ENCODE data around the gene NAXE.
"Not testable (repeated sequence)": the region's sequence is repeated elsewhere in the genome, so short reads cannot be mapped to it uniquely, and the experiment has no call there.

Gene NAXE

DNA sequence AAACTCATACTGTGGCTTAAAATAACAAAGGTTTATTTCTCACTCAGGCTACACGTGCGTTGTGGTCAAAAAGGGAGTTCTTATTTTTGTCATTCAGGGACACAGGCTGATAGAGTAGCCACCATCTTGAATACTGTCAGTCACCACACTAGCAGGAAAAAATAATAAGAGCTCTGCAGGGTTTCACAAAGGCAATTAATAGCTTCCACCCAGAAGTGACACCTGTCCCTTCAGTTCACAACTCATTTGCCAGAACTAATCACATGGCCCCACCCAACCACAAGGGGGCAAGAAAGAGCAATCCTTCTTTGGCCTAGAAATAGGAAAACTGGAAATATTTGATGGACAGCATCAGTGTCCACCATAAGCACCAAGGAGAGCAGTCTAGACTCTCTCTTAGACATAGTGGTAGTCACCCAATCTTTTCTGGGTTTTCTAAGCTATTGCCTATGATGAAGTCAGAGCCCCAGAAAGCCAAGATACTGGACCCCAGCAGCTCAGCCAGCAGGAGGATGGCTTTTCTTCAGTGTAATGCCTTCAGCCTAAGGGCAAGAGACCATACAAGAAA lies 35.8 kb downstream of the NAXE start:
- peaks cover 61% of the 10 kb centered on the region for H3K4me1 ChIP-seq (ENCODE audit: control insufficient read depth, low read length)
- H3K36me3 ChIP-seq (ENCODE audit: control insufficient read depth, low read length), result no peaks in the 10 kb centered on the region
- H4K20me1 ChIP-seq (ENCODE audit: control insufficient read depth, insufficient read depth, low read depth, low read length), result no peaks in the 10 kb centered on the region
- peak overlapping the region; percentile 44 for H3K4me3 ChIP-seq (ENCODE audit: low read length)
- peaks cover 14% of the 10 kb centered on the region for H3F3A ChIP-seq (ENCODE audit: control insufficient read depth, insufficient read depth)
- no peaks in the 10 kb centered on the region for H3K9me3 ChIP-seq (ENCODE audit: control insufficient read depth, insufficient read depth, low read length)
- TF ChIP-seq CTCF (IDR thresholded peaks at IDR 0.05; ENCODE audit: low read depth, low read length, poor library complexity, severe bottlenecking) (peak; percentile 93), EZH2phosphoT487 (IDR thresholded peaks at IDR 0.05; ENCODE audit: borderline replicate concordance, low read length) (no peak)
- no peaks in the 10 kb centered on the region for H3K79me2 ChIP-seq (ENCODE audit: control insufficient read depth, low read length)
- no peaks in the 10 kb centered on the region for H3K9me2 ChIP-seq (replicated peaks; ENCODE audit: control insufficient read depth, low read length)
- peak overlapping the region; percentile 54 for H3K27ac ChIP-seq (ENCODE audit: low read depth, low read length)
- peak overlapping the region; percentile 64 for H3K4me2 ChIP-seq (ENCODE audit: low read length)
- peaks cover 29% of the 10 kb centered on the region for H3K27me3 ChIP-seq (ENCODE audit: control insufficient read depth, low read length)

- Histone ChIP-seq H3F3A (ENCODE audit: control insufficient read depth, insufficient read depth) (peaks cover 14% of the 10 kb centered on the region), H3K36me3 (ENCODE audit: control insufficient read depth, low read length) (no peaks in the 10 kb centered on the region), H3K9me2 (replicated peaks; ENCODE audit: control insufficient read depth, low read length) (no peaks in the 10 kb centered on the region), H3K27me3 (ENCODE audit: control insufficient read depth, low read length) (peaks cover 22% of the 10 kb centered on the region), H4K20me1 (ENCODE audit: control insufficient read depth, insufficient read depth, low read depth, low read length) (no peaks in the 10 kb centered on the region), H3K4me3 (ENCODE audit: low read length) (no peak overlapping the region), H3K27ac (ENCODE audit: low read depth, low read length) (no peak overlapping the region), H3K4me2 (ENCODE audit: low read length) (0 out of 2 replicates have a peak overlapping the region, but pooled peaks have one; percentile 10), H3K9me3 (ENCODE audit: control insufficient read depth, insufficient read depth, low read length) (no peaks in the 10 kb centered on the region), H3K4me1 (ENCODE audit: control insufficient read depth, low read length) (peaks cover 54% of the 10 kb centered on the region), H3K79me2 (ENCODE audit: control insufficient read depth, low read length) (no peaks in the 10 kb centered on the region)
- no peak for TF ChIP-seq EZH2phosphoT487 (IDR thresholded peaks at IDR 0.05; ENCODE audit: borderline replicate concordance, low read length)
- no peak for TF ChIP-seq CTCF (IDR thresholded peaks at IDR 0.05; ENCODE audit: low read depth, low read length, poor library complexity, severe bottlenecking)
These were observed 38.4 kb downstream of the NAXE start for GRCh38 chr1:156629823-156630449.

DNA sequence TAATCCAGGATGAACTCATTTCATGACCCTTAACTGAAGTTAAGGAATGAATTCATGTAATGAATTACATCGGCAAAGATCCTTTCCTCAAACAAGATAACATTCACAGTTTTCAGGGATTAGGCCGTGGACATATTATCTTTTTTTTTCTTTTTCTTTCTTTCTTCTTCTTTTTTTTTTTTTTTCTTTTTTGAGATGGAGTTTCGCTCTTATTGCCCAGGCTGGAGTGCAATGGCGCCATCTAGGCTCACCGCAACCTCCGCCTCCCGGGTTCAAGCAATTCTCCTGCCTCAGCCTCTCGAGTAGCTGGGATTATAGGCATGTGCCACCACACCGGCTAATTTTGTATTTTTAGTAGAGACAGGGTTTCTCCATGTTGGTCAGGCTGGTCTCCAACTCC lies 39.6 kb downstream of the NAXE start:
- H3K36me3 ChIP-seq (ENCODE audit: control insufficient read depth, low read length); H3K4me3 ChIP-seq (ENCODE audit: low read length); H3K9me3 ChIP-seq (ENCODE audit: control insufficient read depth, insufficient read depth, low read length); H4K20me1 ChIP-seq (ENCODE audit: control insufficient read depth, insufficient read depth, low read depth, low read length); H3K4me2 ChIP-seq (ENCODE audit: low read length); H3K27ac ChIP-seq (ENCODE audit: low read depth, low read length); H3K79me2 ChIP-seq (ENCODE audit: control insufficient read depth, low read length); H3K9me2 ChIP-seq (replicated peaks; ENCODE audit: control insufficient read depth, low read length): not testable (repeated sequence)
- Histone ChIP-seq H3F3A (ENCODE audit: control insufficient read depth, insufficient read depth) (peaks cover 14% of the 10 kb centered on the region), H3K27me3 (ENCODE audit: control insufficient read depth, low read length) (peaks cover 16% of the 10 kb centered on the region), H3K4me1 (ENCODE audit: control insufficient read depth, low read length) (peaks cover 42% of the 10 kb centered on the region)

GRCh38 chr1:156632355-156632754 lies 40.8 kb downstream of the NAXE start:
- H3K9me2 ChIP-seq (replicated peaks; ENCODE audit: control insufficient read depth, low read length), result no peaks in the 10 kb centered on the region

More at GRCh38 chr1:156632355-156632754, 40.8 kb downstream of the NAXE start:
- Histone ChIP-seq H3K4me2 (ENCODE audit: low read length) (no peak overlapping the region), H3K79me2 (ENCODE audit: control insufficient read depth, low read length) (no peaks in the 10 kb centered on the region), H3F3A (ENCODE audit: control insufficient read depth, insufficient read depth) (peaks cover 6% of the 10 kb centered on the region; the same call in 1 of the 2 replicates), H3K27me3 (ENCODE audit: control insufficient read depth, low read length) (peaks cover 20% of the 10 kb centered on the region), H3K9me3 (ENCODE audit: control insufficient read depth, insufficient read depth, low read length) (no peaks in the 10 kb centered on the region), H3K36me3 (ENCODE audit: control insufficient read depth, low read length) (no peaks in the 10 kb centered on the region), H3K4me1 (ENCODE audit: control insufficient read depth, low read length) (peaks cover 30% of the 10 kb centered on the region), H3K27ac (ENCODE audit: low read depth, low read length) (no peak overlapping the region), H4K20me1 (ENCODE audit: control insufficient read depth, insufficient read depth, low read depth, low read length) (no peaks in the 10 kb centered on the region), H3K4me3 (ENCODE audit: low read length) (no peak overlapping the region)
- TF ChIP-seq EZH2phosphoT487 (IDR thresholded peaks at IDR 0.05; ENCODE audit: borderline replicate concordance, low read length), result no peak

Measured in DOHH2 (cell line).